ENCODE results near the gene CNOT4.

GRCh38 chr7:135410543-135410942 is 99.4 kb downstream of the CNOT4 start:
- no peak for TF ChIP-seq ZC3H10 (CRISPR knock-in tag; IDR thresholded peaks at IDR 0.05)
- TF ChIP-seq PPARA (CRISPR knock-in tag; IDR thresholded peaks at IDR 0.05; ENCODE audit: borderline replicate concordance): no peak
- TF ChIP-seq ZFP30 (CRISPR knock-in tag; IDR thresholded peaks at IDR 0.05): no peak
- TF ChIP-seq ZFP3 (CRISPR knock-in tag; IDR thresholded peaks at IDR 0.05): no peak
- TF ChIP-seq PATZ1 (CRISPR knock-in tag; IDR thresholded peaks at IDR 0.05; ENCODE audit: borderline replicate concordance): no peak
- TF ChIP-seq TCF4 (CRISPR knock-in tag; IDR thresholded peaks at IDR 0.05; ENCODE audit: borderline replicate concordance): no peak
- no peak for TF ChIP-seq ARNTL (CRISPR knock-in tag; IDR thresholded peaks at IDR 0.05; ENCODE audit: borderline replicate concordance, low read depth)
- TF ChIP-seq, protein P1, sequence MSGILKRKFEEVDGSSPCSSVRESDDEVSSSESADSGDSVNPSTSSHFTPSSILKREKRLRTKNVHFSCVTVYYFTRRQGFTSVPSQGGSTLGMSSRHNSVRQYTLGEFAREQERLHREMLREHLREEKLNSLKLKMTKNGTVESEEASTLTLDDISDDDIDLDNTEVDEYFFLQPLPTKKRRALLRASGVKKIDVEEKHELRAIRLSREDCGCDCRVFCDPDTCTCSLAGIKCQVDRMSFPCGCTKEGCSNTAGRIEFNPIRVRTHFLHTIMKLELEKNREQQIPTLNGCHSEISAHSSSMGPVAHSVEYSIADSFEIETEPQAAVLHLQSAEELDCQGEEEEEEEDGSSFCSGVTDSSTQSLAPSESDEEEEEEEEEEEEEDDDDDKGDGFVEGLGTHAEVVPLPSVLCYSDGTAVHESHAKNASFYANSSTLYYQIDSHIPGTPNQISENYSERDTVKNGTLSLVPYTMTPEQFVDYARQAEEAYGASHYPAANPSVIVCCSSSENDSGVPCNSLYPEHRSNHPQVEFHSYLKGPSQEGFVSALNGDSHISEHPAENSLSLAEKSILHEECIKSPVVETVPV (CRISPR knock-in tag; IDR thresholded peaks at IDR 0.05): no peak
- TF ChIP-seq CREB5 (CRISPR knock-in tag; IDR thresholded peaks at IDR 0.05; ENCODE audit: low read depth): no peak
- TF ChIP-seq ZNF8 (CRISPR knock-in tag; IDR thresholded peaks at IDR 0.05): no peak
- TF ChIP-seq OSR1 (CRISPR knock-in tag; IDR thresholded peaks at IDR 0.05): no peak
